ENCODE data around the gene CDH4.

Gene CDH4

DNA sequence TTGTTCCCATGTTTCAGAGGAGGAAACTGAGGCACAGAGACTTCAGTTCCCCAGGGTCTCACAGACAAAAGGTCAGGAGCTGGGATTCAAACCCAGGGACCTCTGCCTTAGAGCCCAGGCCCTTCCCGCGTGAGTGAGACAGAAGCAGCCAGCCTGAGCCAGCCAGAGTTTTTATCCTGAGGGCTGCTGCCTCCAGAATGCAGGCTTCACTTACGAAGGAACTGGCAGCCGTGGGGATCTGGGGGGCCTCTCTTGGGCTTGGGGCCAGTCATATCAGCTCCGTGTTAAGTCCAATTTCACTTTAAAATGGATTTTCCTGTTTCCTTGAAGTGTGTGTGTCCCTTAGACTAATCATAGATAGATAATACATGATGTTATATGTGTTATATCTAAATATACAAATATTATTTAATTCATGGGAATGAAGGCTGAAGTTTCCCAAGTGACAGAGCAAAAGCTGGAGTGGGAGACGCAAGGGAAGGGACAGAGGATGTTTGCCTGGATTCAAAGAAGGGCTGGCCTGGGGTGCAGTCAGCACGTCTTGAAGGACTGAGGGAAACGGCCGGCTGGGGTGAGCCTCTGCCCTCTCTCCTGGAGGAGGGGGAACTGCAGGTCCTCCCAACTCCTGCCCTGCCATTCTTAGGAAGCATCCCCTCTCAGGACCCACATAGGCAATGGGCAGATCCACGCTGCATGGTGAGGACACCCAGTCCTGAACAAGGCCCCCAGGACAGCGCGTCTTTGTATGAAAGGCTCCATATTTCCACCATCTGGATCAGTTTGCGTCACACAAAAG, 320.1 kb downstream of the CDH4 start:
- no peak for FAIRE-seq

DNA sequence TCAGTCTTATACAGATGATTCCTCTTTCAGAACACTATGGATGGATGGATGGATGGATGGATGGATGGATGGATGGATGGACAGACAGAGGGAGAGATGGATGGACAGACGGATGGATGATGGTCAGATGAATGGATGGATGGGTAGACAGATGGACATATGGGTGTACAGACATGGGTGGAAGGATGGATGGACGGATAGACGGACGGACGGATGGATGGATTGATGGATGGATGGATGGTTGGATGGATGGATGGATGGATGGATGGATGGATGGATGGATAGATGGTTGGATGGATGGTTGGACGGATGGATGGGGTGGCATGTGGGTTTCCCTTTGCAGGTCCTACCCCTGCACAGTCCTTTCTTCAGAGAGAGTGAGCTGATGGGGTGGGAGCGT, 320.7 kb downstream of the CDH4 start:
- no peak for FAIRE-seq

DNA sequence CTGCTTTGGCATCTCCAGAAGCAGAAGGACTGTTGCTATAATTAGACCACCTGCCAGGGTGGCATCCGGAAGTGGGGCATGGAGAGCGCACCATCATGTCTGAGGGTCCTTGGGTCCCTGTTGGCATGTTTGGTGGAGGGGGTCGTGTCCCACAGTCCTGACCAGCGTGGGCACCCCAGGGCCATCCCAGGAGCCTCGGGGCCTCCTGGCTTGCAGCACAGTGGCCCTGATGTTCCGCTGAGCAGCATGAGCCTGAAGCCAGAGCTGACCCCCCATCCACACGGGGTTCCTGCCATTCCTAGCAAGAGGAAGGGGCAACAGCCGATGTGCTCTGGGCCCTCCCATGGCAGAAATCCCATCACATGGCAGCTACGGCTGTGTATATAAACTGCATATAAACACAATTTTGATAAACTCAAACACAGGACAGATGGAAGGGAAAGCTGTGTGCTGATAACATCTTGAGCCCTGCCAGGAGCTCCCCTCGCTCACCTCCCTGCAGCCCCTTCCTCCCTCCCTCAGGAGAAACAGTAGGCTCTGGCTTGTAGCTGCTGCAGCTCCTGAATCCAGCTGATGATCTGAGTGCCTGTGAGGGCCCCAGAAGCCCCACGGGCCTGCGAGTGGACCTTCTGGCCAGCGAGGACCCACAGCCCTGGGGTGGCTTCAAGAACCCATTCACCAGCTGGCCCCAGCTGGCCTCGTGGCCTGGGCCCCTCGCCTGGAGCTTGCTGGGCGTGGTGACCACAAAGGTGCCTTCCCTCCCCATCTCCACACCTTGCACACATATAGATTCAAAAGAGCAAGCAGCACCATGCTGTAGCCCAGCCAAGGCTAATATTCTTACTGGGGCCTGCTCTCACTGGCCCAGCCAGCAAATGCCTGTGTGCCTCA, 321.6 kb downstream of the CDH4 start:
- no peak for FAIRE-seq

DNA sequence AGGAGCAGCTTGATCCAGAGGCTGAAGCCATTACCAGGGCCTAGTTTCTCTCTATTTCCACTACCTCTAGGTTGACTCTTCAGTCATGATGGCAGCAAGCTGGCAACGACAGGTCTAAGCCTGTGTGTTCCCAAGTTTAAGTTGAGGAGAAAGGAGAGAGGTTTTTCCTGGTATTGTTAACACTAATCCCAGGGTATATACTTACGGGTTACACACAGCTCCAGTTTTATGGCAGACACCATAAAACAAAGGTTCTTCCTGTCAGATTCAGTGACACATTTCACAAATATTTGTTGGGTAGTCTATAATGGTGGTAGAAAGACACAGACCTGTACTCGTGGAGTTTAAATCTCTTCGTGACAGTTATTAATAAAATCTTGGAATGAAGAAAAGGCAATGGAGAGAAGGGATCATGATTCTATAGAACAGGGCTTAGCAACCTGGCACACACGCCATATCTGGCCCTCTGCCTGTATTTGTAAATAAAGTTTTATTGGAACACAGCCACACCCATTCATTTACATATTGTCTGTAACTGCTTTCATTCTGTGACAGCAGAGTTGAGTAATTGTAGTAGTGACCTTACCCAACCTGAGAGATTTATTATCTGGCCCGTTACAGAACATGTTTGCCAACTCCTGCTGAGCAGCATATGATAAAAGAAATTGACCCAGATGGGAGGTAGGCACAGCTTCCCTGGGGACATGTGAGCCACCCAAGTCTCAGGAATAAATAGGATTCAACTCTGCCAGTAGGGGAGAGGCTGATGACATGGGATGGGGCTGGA, 323.3 kb downstream of the CDH4 start:
- FAIRE-seq: no peak

DNA sequence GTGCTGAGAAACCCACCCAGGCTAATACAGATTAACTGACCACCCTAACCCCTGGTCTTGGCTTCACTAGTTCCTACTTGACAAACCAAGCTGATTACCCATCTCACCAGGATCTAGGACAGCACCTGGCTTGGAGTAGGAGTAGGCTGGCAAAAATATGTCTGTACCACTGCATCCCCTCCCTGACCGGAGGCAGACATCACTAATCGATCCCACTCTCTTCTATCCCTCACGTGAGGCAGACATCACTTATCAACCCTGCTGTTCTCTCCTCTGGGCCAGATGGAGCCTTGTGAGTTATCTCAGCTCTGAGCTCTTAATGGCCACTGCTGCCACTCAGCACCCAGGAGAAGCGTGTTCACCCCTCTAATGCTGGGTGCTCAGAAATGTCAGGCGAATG, 324.3 kb downstream of the CDH4 start:
- no peak for FAIRE-seq

DNA sequence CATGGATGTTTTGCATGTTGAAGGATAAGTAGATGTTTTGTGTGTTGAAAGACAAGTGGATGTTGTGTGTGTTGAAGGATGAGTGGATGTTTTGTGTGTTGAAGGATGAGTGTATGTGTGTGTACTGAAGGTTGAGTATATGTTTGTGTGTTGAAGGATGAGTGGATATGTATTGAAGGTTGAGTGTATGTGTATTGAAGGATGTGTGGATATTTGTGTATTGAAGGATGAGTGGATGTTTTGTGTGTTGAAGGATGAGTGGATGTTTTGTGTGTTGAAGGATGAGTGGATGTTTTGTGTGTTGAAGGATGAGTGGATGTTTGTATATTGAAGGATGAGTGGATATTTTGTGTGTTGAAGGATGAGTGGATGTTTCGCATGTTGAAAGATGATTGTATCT, 325.0 kb downstream of the CDH4 start:
- FAIRE-seq: no peak

DNA sequence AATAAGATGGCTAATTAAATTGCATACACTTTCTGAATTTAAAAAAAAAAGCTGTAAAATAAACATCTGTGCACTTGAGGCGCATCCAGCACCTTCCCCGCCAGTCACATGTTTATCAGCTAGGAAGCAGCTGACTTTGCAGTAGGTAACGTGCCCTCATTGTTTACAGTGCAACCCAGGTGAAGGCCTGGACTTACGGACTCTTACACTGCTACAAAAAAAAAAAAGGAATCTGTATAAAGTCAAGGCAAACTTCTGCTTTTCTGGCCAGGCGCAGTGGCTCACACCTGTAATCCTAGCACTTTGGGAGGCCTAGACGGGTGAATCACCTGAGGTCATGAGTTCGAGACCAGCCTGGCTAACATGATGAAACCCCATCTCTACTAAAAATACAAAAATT, 327.8 kb downstream of the CDH4 start:
- no peak for FAIRE-seq

DNA sequence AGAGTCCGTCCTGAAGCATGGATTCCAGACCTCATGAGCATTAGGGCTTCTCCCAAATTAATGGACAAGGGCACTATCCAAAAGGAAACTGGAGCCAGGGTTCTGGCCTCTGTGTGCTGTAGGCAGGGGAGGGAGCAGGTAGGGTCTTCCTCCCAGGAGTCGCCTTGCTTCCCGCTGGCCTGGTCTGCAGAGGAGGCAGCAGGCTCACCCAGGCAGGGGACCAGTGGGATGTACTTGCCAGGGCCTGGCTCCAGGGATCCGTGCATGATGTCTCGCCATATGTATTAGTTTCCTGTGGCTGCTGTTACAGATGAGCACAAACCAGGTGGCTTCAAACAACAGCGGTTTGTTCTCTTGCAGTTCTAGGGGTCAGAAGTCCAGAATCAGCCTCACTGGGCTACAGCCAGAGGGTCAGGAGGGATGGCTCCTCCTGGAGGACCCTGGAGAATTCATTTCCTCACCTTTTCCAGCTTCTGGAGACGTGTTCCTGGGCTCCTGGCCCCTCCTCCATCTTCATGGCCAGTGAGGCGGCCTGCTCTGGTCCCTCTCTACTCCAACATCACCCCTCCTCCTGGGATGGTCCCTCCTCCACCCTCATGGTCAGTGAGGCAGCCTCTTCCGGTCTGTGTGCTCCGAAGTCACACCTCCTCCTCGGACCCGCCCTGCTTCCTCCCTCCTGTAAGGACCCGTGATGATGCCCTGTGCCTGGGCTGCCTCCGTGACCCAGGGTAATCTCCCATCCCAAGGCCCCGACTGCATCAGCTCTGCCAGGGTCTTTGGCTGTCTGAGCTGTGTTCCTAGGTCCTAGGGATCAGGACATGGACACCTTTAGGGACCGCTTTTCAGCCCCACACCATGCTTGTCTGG, 329.1 kb downstream of the CDH4 start:
- no peak for FAIRE-seq

DNA sequence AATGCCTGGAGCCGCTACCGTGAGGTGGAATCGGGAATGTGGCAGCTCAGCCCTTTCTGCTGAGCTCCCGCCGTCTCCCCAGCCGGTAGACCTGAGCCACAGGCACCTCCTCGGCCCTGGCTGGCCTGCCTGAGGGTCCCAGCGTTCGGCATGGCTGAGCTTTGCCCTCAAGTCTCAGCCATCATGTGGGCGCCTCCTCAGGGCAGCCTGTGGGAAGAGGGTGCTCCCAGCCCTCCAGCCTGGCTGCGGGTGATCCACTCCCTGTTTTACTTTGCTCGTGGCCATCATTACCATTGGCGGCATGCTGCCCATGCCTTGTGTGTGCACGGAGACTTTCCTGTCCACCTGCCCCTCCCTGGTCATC, 329.7 kb downstream of the CDH4 start:
- FAIRE-seq: no peak

DNA sequence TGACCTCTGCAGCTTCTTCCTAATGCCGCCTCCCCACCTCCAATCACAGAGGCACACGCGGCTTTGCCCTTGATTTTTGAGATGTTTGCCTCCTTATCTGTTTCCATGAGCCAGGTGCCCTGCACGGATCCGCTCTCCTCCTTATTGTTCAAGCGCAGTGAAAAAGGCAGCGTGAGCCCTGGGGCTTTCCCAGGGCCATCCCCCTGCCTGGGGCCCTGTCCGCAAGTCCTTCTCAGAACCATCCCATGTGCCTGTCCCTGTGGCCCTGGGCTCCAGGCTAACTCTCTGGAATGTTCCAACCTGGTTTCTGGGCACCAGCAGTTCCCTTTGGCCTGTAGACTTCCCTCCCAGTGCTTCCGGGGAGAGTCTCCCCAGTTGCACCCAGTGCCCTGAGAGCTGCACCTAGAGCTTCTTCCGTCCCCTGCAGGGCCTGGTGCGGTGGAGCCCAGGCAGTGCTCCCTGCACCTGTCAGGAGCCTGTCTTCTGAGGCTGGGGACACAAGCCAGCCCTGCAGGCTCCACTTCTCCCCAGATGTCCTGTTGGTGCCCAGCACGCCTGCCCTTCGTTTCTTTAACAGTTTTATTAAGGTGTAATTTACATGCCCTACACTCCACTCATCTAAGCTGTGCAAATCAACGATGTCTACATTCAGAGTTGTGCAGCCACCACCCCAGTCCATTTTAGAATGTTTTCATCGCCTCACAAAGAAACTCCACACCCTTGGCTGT, 330.3 kb downstream of the CDH4 start:
- no peak for FAIRE-seq

DNA sequence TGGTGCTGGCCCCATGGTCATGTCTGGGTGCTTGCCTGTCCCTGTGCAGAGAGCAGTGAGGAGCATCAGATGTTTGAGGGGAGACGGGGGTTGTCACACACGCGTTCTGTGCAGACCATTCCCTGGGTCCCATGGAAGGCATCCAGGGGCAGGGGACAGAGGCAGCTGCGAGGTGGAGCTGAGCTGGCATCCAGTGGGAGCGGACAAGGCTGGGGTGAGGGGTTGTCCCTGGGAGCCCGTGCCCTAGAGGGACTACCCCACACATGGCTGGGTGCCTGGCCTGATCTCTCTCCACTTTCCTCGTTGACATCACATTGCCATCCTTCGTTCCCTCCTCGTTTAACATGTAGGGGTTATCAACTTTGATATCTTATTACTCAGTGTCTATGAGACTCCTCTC, 331.3 kb downstream of the CDH4 start:
- FAIRE-seq: no peak

DNA sequence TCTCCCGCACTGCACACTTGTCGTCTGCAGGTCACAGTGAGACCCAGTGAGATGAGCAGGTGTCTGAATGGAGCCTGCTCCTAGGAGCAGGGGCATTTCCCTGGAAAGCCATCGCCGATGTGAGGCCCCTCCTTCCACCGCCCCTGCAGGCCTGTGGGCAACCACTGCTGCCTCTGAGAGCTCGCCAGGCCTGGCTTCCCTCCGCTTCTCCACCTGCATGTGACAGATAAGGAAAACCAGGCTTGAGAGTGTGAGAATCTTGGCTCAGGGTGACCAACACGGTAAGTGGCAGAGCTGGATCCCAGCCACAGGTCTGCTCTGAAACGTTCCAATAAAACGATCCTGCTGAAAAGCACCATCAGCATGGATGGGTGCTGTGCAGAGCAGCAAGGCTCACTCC, 332.8 kb downstream of the CDH4 start:
- no peak for FAIRE-seq

DNA sequence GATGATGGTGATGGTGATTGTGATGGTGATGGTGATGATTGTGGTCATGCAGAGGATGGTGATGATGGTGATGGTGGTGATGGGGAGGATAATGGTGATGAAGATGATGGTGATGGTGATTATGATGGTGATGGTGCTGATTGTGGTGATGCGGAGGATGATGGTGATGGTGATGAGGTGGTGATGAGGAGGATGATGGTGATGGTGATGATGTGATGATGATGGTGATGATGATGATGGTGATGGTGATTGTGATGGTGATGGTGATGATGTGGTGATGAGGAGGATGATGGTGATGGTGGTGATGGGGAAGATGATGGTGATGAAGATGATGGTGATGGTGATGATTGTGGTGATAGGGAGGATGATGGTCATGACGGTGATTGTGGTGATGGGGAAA, 333.7 kb downstream of the CDH4 start:
- FAIRE-seq: no peak

DNA sequence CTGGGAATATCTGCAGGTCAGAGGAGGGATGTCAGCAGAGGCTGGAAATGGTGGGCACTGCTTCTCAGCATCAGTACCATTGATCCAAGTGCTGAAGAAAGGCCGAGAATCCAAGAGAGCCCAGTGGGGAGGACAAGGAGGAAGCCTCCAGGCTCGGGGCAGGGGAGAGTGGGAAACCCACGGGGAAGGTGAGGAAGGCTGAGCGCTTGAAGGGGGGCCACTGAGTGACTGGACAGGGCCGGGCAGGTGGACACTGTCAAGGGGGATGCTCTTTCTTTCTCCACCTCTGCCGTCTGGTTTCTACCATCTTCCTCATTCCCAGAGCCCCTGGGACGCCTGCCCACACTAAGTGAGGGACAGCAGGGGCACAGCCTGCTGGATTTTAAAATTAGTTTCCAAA, 335.0 kb downstream of the CDH4 start:
- FAIRE-seq: no peak

DNA sequence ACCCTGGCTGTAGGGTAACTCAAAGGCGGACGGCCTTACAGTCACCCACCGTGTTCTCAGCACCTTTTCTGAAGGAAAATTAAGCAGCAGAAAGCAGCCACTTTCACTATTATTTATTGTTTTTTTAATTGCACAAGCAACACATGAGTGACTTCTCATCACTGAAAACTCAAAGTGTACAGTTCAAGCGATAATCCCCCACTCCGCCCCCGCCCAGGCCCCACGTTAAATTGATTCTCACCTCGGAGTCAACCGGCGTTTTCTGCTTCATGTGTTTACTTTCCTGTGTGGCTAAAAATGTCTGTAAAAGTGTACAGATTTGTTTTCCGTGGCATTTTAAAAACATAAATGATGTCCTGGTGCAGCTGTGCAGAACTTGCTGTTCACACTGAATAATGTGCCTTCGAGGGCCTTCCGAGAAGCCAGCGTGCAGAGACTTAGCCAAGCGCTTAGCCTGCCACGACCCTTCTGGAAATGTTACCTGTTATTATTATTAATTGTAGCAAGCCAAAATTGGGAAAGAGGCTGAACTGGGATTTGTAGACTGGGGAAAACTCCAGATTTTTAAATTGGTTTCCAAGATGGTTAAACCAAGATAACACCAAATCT, 335.7 kb downstream of the CDH4 start:
- no peak for FAIRE-seq

DNA sequence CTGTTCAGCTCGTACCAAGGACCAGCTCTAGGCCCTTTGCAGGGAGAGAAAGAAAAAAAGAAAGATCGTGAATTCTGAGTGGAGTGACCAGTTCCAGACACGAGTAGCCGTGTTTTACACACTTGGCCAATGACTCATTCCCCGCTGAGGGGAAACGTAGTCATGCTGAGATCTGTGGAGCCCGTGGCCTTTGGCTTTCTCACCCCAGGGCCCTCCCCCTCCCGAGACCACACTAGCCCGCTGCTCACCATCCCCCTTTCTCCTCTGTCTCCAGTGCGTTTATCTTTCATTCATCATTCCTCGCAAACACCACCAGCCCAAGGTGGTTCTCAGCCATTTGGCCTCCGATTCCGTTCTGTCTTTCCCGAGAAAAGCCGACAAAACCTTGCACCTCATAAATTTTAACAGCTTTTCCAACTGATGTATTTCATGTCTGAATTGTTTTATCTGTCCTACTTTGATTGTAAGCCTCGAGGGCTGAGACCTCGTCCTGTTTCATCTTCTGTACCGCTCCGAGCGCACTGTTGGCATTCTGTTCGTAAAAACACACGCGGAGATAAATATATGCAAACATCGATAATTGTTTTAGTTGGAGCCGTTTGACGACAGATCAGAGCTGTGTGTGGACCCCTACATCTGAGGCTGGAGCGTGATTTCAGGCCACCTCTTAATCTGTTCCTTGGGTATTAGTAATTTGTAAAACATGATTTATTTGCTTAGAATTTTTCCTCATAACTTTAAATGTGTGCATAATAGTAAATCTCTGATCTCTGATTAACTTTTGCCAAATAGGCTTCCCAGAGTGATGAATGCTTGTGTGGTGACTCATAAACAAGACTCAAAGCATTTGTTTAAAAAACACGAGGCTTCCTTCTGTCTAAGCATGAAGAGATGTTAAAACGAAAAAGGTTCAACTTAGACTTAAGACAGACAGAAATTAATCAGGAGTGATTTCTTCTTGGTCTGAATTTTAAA, 336.6 kb downstream of the CDH4 start:
- no peak for FAIRE-seq

DNA sequence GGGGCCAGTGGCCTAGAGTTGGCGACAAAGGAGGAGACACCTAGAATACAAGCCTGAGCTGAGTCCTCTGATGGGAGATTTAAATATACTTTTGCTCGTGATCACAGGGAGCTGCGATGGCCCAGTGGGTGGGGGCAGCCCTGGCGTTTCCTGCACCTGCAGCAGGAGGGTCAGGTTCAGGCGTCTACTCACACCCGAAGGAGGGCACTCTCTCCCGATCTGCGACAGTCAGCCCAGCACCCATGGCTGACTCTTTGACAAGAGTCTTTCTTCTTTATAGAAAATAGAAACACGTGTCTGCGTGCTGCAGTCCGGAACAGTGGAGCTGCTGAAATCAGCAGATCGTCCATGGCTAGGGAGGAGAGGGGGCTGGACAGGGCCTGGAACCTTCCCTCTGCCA, 338.2 kb downstream of the CDH4 start:
- FAIRE-seq: no peak

DNA sequence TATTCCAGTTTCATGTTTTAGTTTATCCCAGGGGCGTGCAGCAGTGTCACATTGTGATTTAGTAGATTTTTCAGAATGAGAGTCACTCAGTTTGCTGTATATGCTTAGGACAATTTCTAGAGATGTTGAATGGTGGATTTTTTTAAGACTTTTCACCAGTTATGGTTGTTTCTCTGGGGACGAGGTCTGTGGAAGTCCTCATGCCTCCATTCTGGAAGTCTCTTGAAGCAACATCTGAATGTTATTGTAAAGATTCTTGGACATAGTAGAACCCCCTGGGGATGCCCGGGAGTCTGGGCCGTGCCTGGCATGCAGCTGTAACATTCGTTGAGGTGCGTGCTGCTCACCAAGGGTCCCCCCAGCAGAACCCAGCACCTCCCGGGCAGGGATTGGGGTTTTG, 341.5 kb downstream of the CDH4 start:
- no peak for FAIRE-seq

DNA sequence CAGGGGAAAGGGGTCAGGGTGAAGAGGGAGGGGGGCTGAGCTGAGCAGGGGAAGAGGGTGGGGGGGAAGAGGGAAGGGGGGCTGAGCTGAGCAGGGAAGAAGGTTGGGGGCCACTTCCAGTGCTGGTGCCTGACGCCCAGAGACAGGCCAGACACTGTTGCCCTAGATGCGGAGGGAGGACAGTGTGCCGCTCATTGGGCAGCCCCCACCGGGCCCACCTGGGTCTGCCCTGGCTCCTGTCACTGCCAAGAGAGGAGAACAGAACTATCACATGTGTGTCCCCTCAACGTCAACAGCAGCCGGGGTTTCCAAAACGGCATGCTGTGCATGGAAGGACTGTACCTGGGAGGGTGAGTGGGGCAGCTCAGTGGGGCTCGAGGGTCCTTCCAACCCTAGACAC, 342.1 kb downstream of the CDH4 start:
- FAIRE-seq: no peak

DNA sequence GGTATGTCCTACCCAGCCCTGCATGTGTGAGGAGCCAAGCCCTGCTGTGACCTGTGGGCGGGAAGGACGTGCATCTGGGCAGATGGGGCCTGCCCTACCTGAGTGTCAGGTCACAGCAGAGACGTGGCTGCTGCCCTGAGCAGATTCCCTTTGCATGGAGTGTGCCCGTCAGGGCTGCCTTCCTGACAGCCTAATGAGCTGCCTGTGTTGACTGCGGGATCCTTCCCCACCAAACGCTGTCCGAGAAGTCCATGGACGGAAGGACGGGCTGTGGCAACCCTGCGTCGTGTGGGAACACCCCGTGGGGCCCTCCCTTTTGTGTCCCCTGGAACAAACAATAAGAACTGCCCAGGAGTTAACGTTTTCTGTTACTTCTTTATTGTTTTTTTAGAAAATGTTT, 343.2 kb downstream of the CDH4 start:
- no peak for FAIRE-seq
